SK-N-SH (cell line): ENCODE data around the gene PXDC1. TPM values are rescaled to one million over a fixed set of nuclear protein-coding genes. Genes with fewer than 3 reads are reported as not detected.

ENCODE experiments used
- CTCF ChIA-PET: fragments of 300-600, 350-600 bp; formaldehyde crosslinking; extraction: SDS; loops from one replicate; lab custom pipeline; 2021; lab: Yijun Ruan, JAX
- POLR2A ChIA-PET: fragments of 350-600 bp; sonication (Branson Sonifier 250); formaldehyde crosslinking; extraction: SDS; loops from one replicate; lab custom pipeline; 2020; ENCODE audit warnings: antibody characterized with exemption, inconsistent platforms; lab: Yijun Ruan, JAX
- DNase-seq: peaks from one replicate; pipeline ENCODE4 v3.0.0; 2012
- H2AFZ ChIP-seq: fragments of 200-600 bp; sonication (generic); 2 replicates; pipeline ENCODE4 v1.8.1; 2016; ENCODE audit warnings: antibody characterized with exemption, mild to moderate bottlenecking, low read depth
- H3F3A ChIP-seq: fragments of 200-600 bp; sonication (generic); replicated peaks from 2 replicates; pipeline ENCODE3; 2016; ENCODE audit warnings: antibody characterized with exemption, mild to moderate bottlenecking; ENCODE audit not compliant: insufficient read depth
- H3K27ac ChIP-seq, 2 experiments: fragments of 200-500 bp in 1 of 2; fragments of 200-600 bp in 1 of 2; sonication (Bioruptor generic) in 1 of 2; sonication (generic), shearing (Covaris generic) in 1 of 2; 2 replicates each; pipeline versions ENCODE4 v1.5.1 to v1.6.1; 2014 to 2016; ENCODE audit warnings: low read depth in 2 of 2, inconsistent platforms in 1 of 2, low read length in 1 of 2, mild to moderate bottlenecking in 1 of 2, mixed read lengths in 1 of 2
- H3K27me3 ChIP-seq: fragments of 200-600 bp; sonication (generic), shearing (Covaris generic); 2 replicates; pipeline ENCODE4 v1.6.1; 2016; ENCODE audit warnings: mixed run types; ENCODE audit not compliant: insufficient read depth
- H3K36me3 ChIP-seq, 2 experiments: fragments of 200-500 bp in 1 of 2; fragments of 200-600 bp in 1 of 2; sonication (Bioruptor generic) in 1 of 2; sonication (generic) in 1 of 2; replicated peaks in 1 of 2; 2 replicates each; pipeline versions ENCODE3 to v1.5.1; 2014 to 2016; ENCODE audit warnings: low read length in 1 of 2, mild to moderate bottlenecking in 1 of 2; ENCODE audit not compliant: insufficient read depth in 2 of 2, control insufficient read depth in 1 of 2
- H3K4me1 ChIP-seq, 2 experiments: fragments of 200-500 bp in 1 of 2; fragments of 200-600 bp in 1 of 2; sonication (Bioruptor generic) in 1 of 2; sonication (generic), shearing (Covaris generic) in 1 of 2; 2 replicates each; pipeline versions ENCODE4 v1.5.1 to v1.6.1; 2014 to 2016; ENCODE audit warnings: low read depth in 1 of 2, low read length in 1 of 2, mixed run types in 1 of 2; ENCODE audit not compliant: insufficient read depth in 2 of 2, control insufficient read depth in 1 of 2
- H3K4me2 ChIP-seq: fragments of 200-600 bp; sonication (generic), shearing (Covaris generic); 2 replicates; pipeline ENCODE4 v1.6.1; 2017; ENCODE audit warnings: mixed run types
- H3K4me3 ChIP-seq, 2 experiments: fragments of 200-500 bp in 1 of 2; fragments of 200-600 bp in 1 of 2; sonication (Bioruptor generic) in 1 of 2; sonication (generic), shearing (Covaris generic) in 1 of 2; 2 replicates each; pipeline versions ENCODE4 v1.5.1 to v1.8.1; 2014 to 2016; ENCODE audit warnings: low read depth in 2 of 2, inconsistent platforms in 1 of 2, low read length in 1 of 2, mild to moderate bottlenecking in 1 of 2, mixed read lengths in 1 of 2, moderate library complexity in 1 of 2
- H3K79me2 ChIP-seq: fragments of 200-600 bp; sonication (generic); 2 replicates; pipeline ENCODE4 v1.8.1; 2017; ENCODE audit warnings: mild to moderate bottlenecking; ENCODE audit not compliant: insufficient read depth
- H3K9ac ChIP-seq: fragments of 200-600 bp; sonication (generic); 2 replicates; pipeline ENCODE4 v1.6.1; 2017; ENCODE audit warnings: mixed run types
- H3K9me2 ChIP-seq: fragments of 200-600 bp; sonication (generic); 2 replicates; pipeline ENCODE4 v1.6.1; 2017; ENCODE audit warnings: mixed run types
- H3K9me3 ChIP-seq: fragments of 200-600 bp; sonication (generic); 2 replicates; pipeline ENCODE4 v1.6.1; 2017; ENCODE audit warnings: mixed run types, mild to moderate bottlenecking, moderate library complexity
- H4K20me1 ChIP-seq: fragments of 200-600 bp; sonication (generic); 2 replicates; pipeline ENCODE4 v1.6.1; 2017; ENCODE audit warnings: mild to moderate bottlenecking, mixed run types; ENCODE audit not compliant: insufficient read depth
- CHD2 ChIP-seq: fragments of 150-350 bp; IDR thresholded peaks from 2 replicates; pipeline ENCODE4 v1.6.1; 2018; ENCODE audit warnings: low read length; ENCODE audit not compliant: partially characterized antibody
- CTCF ChIP-seq: fragments of 200-600 bp; sonication (generic); IDR thresholded peaks from 2 replicates; pipeline ENCODE4 v1.6.1; 2017; ENCODE audit warnings: antibody characterized with exemption, mild to moderate bottlenecking, moderate library complexity
- FOSL2 ChIP-seq: IDR thresholded peaks from 2 replicates; pipeline ENCODE4 v1.4.0; 2012; ENCODE audit warnings: low read depth, mild to moderate bottlenecking, moderate library complexity, borderline replicate concordance
- FOXJ3 ChIP-seq: sonication (generic); formaldehyde crosslinking; IDR thresholded peaks from 2 replicates; pipeline ENCODE4 v1.5.1; 2020; ENCODE audit warnings: mild to moderate bottlenecking, missing genetic modification reagents
- GABPA ChIP-seq: IDR thresholded peaks from 2 replicates; pipeline ENCODE4 v1.4.0; 2012; ENCODE audit warnings: low read depth, mild to moderate bottlenecking
- MXI1 ChIP-seq: IDR thresholded peaks from 2 replicates; pipeline ENCODE4 v1.6.1; 2012; ENCODE audit warnings: mild to moderate bottlenecking, low read depth, low read length, improper control_type of control experiment
- NFIC ChIP-seq: IDR thresholded peaks from 2 replicates; pipeline ENCODE4 v1.4.0; 2012; ENCODE audit warnings: borderline replicate concordance
- POLR2AphosphoS5 ChIP-seq: IDR thresholded peaks from 2 replicates; pipeline ENCODE4 v1.6.1; 2012; ENCODE audit warnings: low read depth, low read length
- RAD21 ChIP-seq: IDR thresholded peaks from 2 replicates; pipeline ENCODE4 v1.6.1; 2012; ENCODE audit warnings: mild to moderate bottlenecking, low read length
- RCOR1 ChIP-seq: fragments of 150-350 bp; IDR thresholded peaks from 2 replicates; pipeline ENCODE4 v1.6.1; 2017; ENCODE audit warnings: antibody characterized with exemption, low read length
- RFX5 ChIP-seq: IDR thresholded peaks from 2 replicates; pipeline ENCODE4 v1.6.1; 2012; ENCODE audit warnings: mild to moderate bottlenecking, improper control_type of control experiment, low read length
- SIN3A ChIP-seq: IDR thresholded peaks from 2 replicates; pipeline ENCODE4 v1.6.1; 2012; ENCODE audit warnings: low read depth, mild to moderate bottlenecking, low read length, moderate library complexity, borderline replicate concordance
- SMC3 ChIP-seq: IDR thresholded peaks from 2 replicates; pipeline ENCODE4 v1.6.1; 2012; ENCODE audit warnings: low read depth, low read length, improper control_type of control experiment
- YY1 ChIP-seq: IDR thresholded peaks from 2 replicates; pipeline ENCODE4 v1.4.0; 2012; ENCODE audit warnings: low read depth, mild to moderate bottlenecking
- ZBTB33 ChIP-seq: IDR thresholded peaks from 2 replicates; pipeline ENCODE4 v1.4.0; 2012; ENCODE audit warnings: low read depth, borderline replicate concordance
- WGBS: methylation state at CpG from one replicate; pipeline ENCODE4 v1.1.6; 2017; ENCODE audit warnings: low lambda C conversion rate; 5-methylcytosine and 5-hydroxymethylcytosine counted together
- polyA plus RNA-seq, 3 experiments: library from polyadenylated mRNA; depleted of rRNA; stranded (reverse); fragments of >200 nt; gene quantifications; 2 replicates each; pipeline ENCODE4 v1.2.3, GENCODE V29; 2012
- TF ChIP-seq, protein P1 (sequence below): fragments of 150-350 bp; IDR thresholded peaks from 2 replicates; pipeline ENCODE4 v1.6.1; 2017; ENCODE audit warnings: antibody characterized with exemption, low read length, low read depth, borderline replicate concordance
- TF ChIP-seq, protein P2 (sequence below): IDR thresholded peaks from 2 replicates; pipeline ENCODE4; 2012
- TF ChIP-seq, protein P3 (sequence below): IDR thresholded peaks from 2 replicates; pipeline ENCODE4 v1.4.0; 2012; ENCODE audit warnings: low read depth

Gene PXDC1
- polyA plus RNA-seq, 1 of the 3 experiments (the other 2 are of a cell fraction): 14.1 TPM

- no peaks in the 10 kb centered on the region for H3K36me3 ChIP-seq
- H3K9ac ChIP-seq: no peak overlapping the region
- no peak overlapping the region for H3K27ac ChIP-seq
- no peak overlapping the region for H3K4me3 ChIP-seq
- no peaks in the 10 kb centered on the region for H3K79me2 ChIP-seq
- POLR2A ChIA-PET: no interaction called here
- H3K9me3 ChIP-seq: no peaks in the 10 kb centered on the region
- TF ChIP-seq, protein P1, sequence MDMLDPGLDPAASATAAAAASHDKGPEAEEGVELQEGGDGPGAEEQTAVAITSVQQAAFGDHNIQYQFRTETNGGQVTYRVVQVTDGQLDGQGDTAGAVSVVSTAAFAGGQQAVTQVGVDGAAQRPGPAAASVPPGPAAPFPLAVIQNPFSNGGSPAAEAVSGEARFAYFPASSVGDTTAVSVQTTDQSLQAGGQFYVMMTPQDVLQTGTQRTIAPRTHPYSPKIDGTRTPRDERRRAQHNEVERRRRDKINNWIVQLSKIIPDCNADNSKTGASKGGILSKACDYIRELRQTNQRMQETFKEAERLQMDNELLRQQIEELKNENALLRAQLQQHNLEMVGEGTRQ: no peak
- no peak for TF ChIP-seq POLR2AphosphoS5
- TF ChIP-seq YY1: no peak
- TF ChIP-seq SMC3: no peak
- TF ChIP-seq, all 33 proteins: peak for 0
- no peak overlapping the region for H3K4me2 ChIP-seq
- no peaks in the 10 kb centered on the region for H3K9me2 ChIP-seq
- no peaks in the 10 kb centered on the region for H3F3A ChIP-seq
- no peaks in the 10 kb centered on the region for H4K20me1 ChIP-seq
- DNase-seq: no peak
- H3K4me1 ChIP-seq: no peaks in the 10 kb centered on the region
- CTCF ChIA-PET: no interaction called here
- H2AFZ ChIP-seq: no peak overlapping the region
- WGBS: 10% methylated on average over 4 of the region's 4 CpGs
- no peaks in the 10 kb centered on the region for H3K27me3 ChIP-seq
Observed at GRCh38 chr6:3706547-3706946, 45.0 kb downstream of the PXDC1 start.

DNA sequence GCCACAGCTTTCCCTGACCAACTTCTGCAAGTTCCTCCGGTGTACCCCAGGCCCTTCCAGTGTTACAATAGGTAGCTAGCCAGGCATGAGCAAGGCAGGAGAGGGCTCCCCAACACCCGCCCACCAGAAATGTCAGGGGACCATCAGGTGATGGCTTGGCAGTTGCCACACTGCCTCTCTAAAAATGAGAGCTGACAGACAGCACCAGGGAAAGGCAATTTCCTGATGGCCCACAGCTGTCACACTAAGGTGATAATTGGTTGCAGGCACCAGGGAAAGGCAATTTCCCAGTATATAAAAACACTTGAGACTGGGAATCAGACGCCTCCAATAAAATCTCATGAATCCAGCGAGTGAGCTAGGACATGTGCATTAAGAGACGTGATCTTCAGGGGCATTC, 49.9 kb downstream of the PXDC1 start:
- no peak for DNase-seq
- Histone ChIP-seq H3K4me2 (no peak overlapping the region), H3K9me2 (no peaks in the 10 kb centered on the region), H3K27me3 (no peaks in the 10 kb centered on the region), H4K20me1 (no peaks in the 10 kb centered on the region), H3F3A (no peaks in the 10 kb centered on the region), H3K79me2 (no peaks in the 10 kb centered on the region), H3K27ac (no peak overlapping the region), H3K4me1 (no peaks in the 10 kb centered on the region), H3K9ac (no peak overlapping the region), H3K9me3 (no peaks in the 10 kb centered on the region), H2AFZ (no peak overlapping the region), H3K4me3 (no peak overlapping the region), H3K36me3 (no peaks in the 10 kb centered on the region)
- TF ChIP-seq, protein P2, sequence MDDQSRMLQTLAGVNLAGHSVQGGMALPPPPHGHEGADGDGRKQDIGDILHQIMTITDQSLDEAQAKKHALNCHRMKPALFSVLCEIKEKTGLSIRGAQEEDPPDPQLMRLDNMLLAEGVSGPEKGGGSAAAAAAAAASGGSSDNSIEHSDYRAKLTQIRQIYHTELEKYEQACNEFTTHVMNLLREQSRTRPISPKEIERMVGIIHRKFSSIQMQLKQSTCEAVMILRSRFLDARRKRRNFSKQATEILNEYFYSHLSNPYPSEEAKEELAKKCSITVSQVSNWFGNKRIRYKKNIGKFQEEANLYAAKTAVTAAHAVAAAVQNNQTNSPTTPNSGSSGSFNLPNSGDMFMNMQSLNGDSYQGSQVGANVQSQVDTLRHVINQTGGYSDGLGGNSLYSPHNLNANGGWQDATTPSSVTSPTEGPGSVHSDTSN: no peak
- TF ChIP-seq CHD2 (no peak), POLR2AphosphoS5 (no peak), RCOR1 (no peak), SIN3A (no peak), YY1 (no peak), MXI1 (no peak), SMC3 (no peak), NFIC (no peak), CTCF (no peak), RFX5 (no peak), RAD21 (no peak), FOSL2 (no peak), GABPA (no peak), FOXJ3 (CRISPR knock-in tag) (no peak), ZBTB33 (no peak)
- TF ChIP-seq, protein P1: no peak
- TF ChIP-seq, protein P3, sequence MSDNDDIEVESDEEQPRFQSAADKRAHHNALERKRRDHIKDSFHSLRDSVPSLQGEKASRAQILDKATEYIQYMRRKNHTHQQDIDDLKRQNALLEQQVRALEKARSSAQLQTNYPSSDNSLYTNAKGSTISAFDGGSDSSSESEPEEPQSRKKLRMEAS: no peak
- ChIA-PET POLR2A (no interaction called here), CTCF (interaction anchor here (0.8 to 1.7 kb wide), 4 partner anchors 8 to 46 kb away, joined by 3 to 4 read pairs (median 4); no protein-coding TSS in a partner anchor)
- WGBS: 21% methylated on average over 5 of the region's 5 CpGs
